ENCODE measurements around the gene ZNF275. TPM values are rescaled to one million over a fixed set of nuclear protein-coding genes. Genes with fewer than 3 reads are reported as not detected.

ZNF275 gene
- total RNA-seq, 1 experiment from 2014 or later, result 9.8 TPM

GRCh38 chrX:153340111-153340510 is 6.2 kb downstream of the ZNF275 start:
- peaks cover 24% of the 10 kb centered on the region for H3K36me3 Mint-ChIP-seq

More at GRCh38 chrX:153340111-153340510, 6.2 kb downstream of the ZNF275 start:
- no peak for ATAC-seq
- no peaks in the 10 kb centered on the region for H3K9me3 Mint-ChIP-seq
- ChIA-PET POLR2A (no interaction called here), CTCF (no interaction called here)
- no peak for DNase-seq (ENCODE audit: low spot score)
- H3K27me3 Mint-ChIP-seq (ENCODE audit: low read depth), result no peaks in the 10 kb centered on the region
- TF ChIP-seq ATF3 (CRISPR knock-in tag; conservative IDR thresholded peaks at IDR 0.05), result no peak
- TF ChIP-seq CBFB (CRISPR knock-in tag; IDR thresholded peaks at IDR 0.05; ENCODE audit: low read depth), result no peak
- TF ChIP-seq FOXJ3 (CRISPR knock-in tag; IDR thresholded peaks at IDR 0.05; ENCODE audit: borderline replicate concordance), result no peak
- no peak for TF ChIP-seq ATF6 (CRISPR knock-in tag; IDR thresholded peaks at IDR 0.05)
- no peak for TF ChIP-seq NR3C1 (CRISPR knock-in tag; conservative IDR thresholded peaks at IDR 0.05; ENCODE audit: low read depth)
- TF ChIP-seq OVOL2 (CRISPR knock-in tag; IDR thresholded peaks at IDR 0.05; ENCODE audit: borderline replicate concordance), result no peak
- TF ChIP-seq USF1 (CRISPR knock-in tag; IDR thresholded peaks at IDR 0.05), result no peak
- TF ChIP-seq E2F5 (CRISPR knock-in tag; IDR thresholded peaks at IDR 0.05), result no peak
- no peak for TF ChIP-seq IRF2 (CRISPR knock-in tag; IDR thresholded peaks at IDR 0.05; ENCODE audit: borderline replicate concordance, low read depth)
- TF ChIP-seq ATF1 (CRISPR knock-in tag; IDR thresholded peaks at IDR 0.05), result no peak
- no peak for TF ChIP-seq ZNF512 (CRISPR knock-in tag; IDR thresholded peaks at IDR 0.05; ENCODE audit: borderline replicate concordance)
- no peak for TF ChIP-seq ESRRA (CRISPR knock-in tag; IDR thresholded peaks at IDR 0.05; ENCODE audit: borderline replicate concordance)
- TF ChIP-seq ARID4B (CRISPR knock-in tag; IDR thresholded peaks at IDR 0.05; ENCODE audit: borderline replicate concordance), result no peak
- no peak for TF ChIP-seq E2F4 (CRISPR knock-in tag; IDR thresholded peaks at IDR 0.05; ENCODE audit: borderline replicate concordance, low read depth)
- no peak for TF ChIP-seq ZNF281 (CRISPR knock-in tag; IDR thresholded peaks at IDR 0.05)
- no peak for TF ChIP-seq PREB (CRISPR knock-in tag; IDR thresholded peaks at IDR 0.05; ENCODE audit: borderline replicate concordance)
- no peak for TF ChIP-seq SOX15 (CRISPR knock-in tag; IDR thresholded peaks at IDR 0.05)
- TF ChIP-seq SMAD3 (CRISPR knock-in tag; IDR thresholded peaks at IDR 0.05; ENCODE audit: borderline replicate concordance), result no peak
- TF ChIP-seq JAZF1 (CRISPR knock-in tag; IDR thresholded peaks at IDR 0.05), result no peak
- TF ChIP-seq ZNF425 (CRISPR knock-in tag; conservative IDR thresholded peaks at IDR 0.05), result no peak
- H3K4me3 Mint-ChIP-seq, result no peak overlapping the region
- no peak overlapping the region for H3K27ac Mint-ChIP-seq
- H3K4me1 Mint-ChIP-seq, result peaks cover 10% of the 10 kb centered on the region

Data from WTC11 (cell line).